GM12878 (cell line): ENCODE results near the gene CRTC1. TPM values are rescaled to one million over a fixed set of nuclear protein-coding genes. Genes with fewer than 3 reads are reported as not detected.

Experiments
- ATAC-seq: fragments of 200-7000 bp; cut with Tn5 transposase; 3 replicates; pipeline ENCODE4 v1.9.1; 2020; ENCODE audit warnings: mild to moderate bottlenecking, moderate library complexity
- BruUV-seq: library from RNA; stranded (reverse); fragments of 400-500 nt; replicated peaks from 2 replicates; lab custom pipeline; 2021; lab: Mats Ljungman, UMichigan
- CTCF ChIA-PET: fragments of 300-600 bp; sonication (Branson Sonifier 250); formaldehyde crosslinking; extraction: SDS; loops from one replicate; lab custom pipeline; 2021; ENCODE audit warnings: inconsistent platforms; lab: Yijun Ruan, JAX
- POLR2A ChIA-PET: fragments of 350-600 bp; formaldehyde crosslinking; extraction: SDS; loops from one replicate; lab custom pipeline; 2021; ENCODE audit warnings: inconsistent platforms; lab: Charles Lee
- RAD21 ChIA-PET: fragments of 300-600 bp; sonication (Branson Sonifier 250); formaldehyde crosslinking; loops from one replicate; lab custom pipeline; 2023; ENCODE audit warnings: antibody characterized with exemption; ENCODE audit not compliant: unreplicated experiment; lab: Charles Lee
- SMC1A ChIA-PET: fragments of 300-600 bp; sonication (Branson Sonifier 250); formaldehyde crosslinking; loops from one replicate; lab custom pipeline; 2023; ENCODE audit not compliant: unreplicated experiment, uncharacterized antibody; lab: Charles Lee
- DNase-seq: peaks from one replicate; pipeline ENCODE4 v3.0.0-alpha.2; 2011; ENCODE audit warnings: low read depth, low spot score
- FAIRE-seq: peaks from 3 replicates; lab custom pipeline; 2011; peaks lifted over from hg19 to GRCh38; lab: Jason Lieb, UNC
- H2AFZ ChIP-seq: 2 replicates; pipeline ENCODE4 v1.6.0; 2011; ENCODE audit warnings: low read depth, low read length, control low read depth; ENCODE audit not compliant: control insufficient read depth
- H3K27ac ChIP-seq: 2 replicates; pipeline ENCODE4 v1.5.1; 2011; ENCODE audit warnings: control low read depth; ENCODE audit not compliant: control insufficient read depth, insufficient read depth
- H3K27me3 ChIP-seq, 2 experiments: replicated peaks in 1 of 2; 2 replicates each; pipeline versions ENCODE4 v1.6.0 to v1.6.1; 2011; ENCODE audit warnings: low read length in 1 of 2; ENCODE audit not compliant: control insufficient read depth in 2 of 2, insufficient read depth in 2 of 2
- H3K36me3 ChIP-seq, 2 experiments: 2 replicates each; pipeline ENCODE4 v1.5.1; 2011; ENCODE audit warnings: low read length in 1 of 2; ENCODE audit not compliant: control insufficient read depth in 2 of 2, insufficient read depth in 2 of 2
- H3K4me1 ChIP-seq: 2 replicates; pipeline ENCODE4 v1.6.1; 2011; ENCODE audit warnings: mild to moderate bottlenecking, low read length, moderate library complexity, mixed read lengths; ENCODE audit not compliant: control insufficient read depth, insufficient read depth
- H3K4me2 ChIP-seq: 2 replicates; pipeline ENCODE4 v1.6.0; 2011; ENCODE audit warnings: control low read depth; ENCODE audit not compliant: control insufficient read depth, insufficient read depth
- H3K4me3 ChIP-seq: fragments of 200-600 bp; sonication (generic); 2 replicates; pipeline ENCODE4 v1.5.1; 2016
- H3K79me2 ChIP-seq: 2 replicates; pipeline ENCODE4 v1.6.0; 2011; ENCODE audit warnings: low read length; ENCODE audit not compliant: control insufficient read depth, insufficient read depth
- H3K9ac ChIP-seq: 2 replicates; pipeline ENCODE4 v1.8.0; 2011; ENCODE audit warnings: low read length, control low read depth, mixed read lengths; ENCODE audit not compliant: control insufficient read depth, insufficient read depth
- H3K9me3 ChIP-seq: replicated peaks from 3 replicates; pipeline ENCODE4 v1.5.1; 2011; ENCODE audit warnings: mild to moderate bottlenecking, low read length; ENCODE audit not compliant: control insufficient read depth, insufficient read depth
- H4K20me1 ChIP-seq: 2 replicates; pipeline ENCODE4 v1.6.0; 2011; ENCODE audit not compliant: control insufficient read depth, insufficient read depth
- ASH2L ChIP-seq: fragments of 300-600, 200-600 bp; sonication (generic); IDR thresholded peaks from 2 replicates; pipeline ENCODE4 v1.6.1; 2017; ENCODE audit warnings: low read depth, mild to moderate bottlenecking, borderline replicate concordance
- BHLHE40 ChIP-seq, 2 experiments: fragments of 450-650 bp in 1 of 2; IDR thresholded peaks; 2 replicates each; pipeline ENCODE4 v1.6.1; 2011 to 2017; ENCODE audit warnings: low read depth in 2 of 2, borderline replicate concordance in 1 of 2, improper control_type of control experiment in 1 of 2, low read length in 1 of 2, mild to moderate bottlenecking in 1 of 2
- NBN ChIP-seq: fragments of 450-650 bp; IDR thresholded peaks from 2 replicates; pipeline ENCODE4 v1.6.1; 2016
- RBBP5 ChIP-seq: fragments of 200-600 bp; sonication (generic); conservative IDR thresholded peaks from 2 replicates; pipeline ENCODE4 v1.6.1; 2016
- RUNX3 ChIP-seq: IDR thresholded peaks from 2 replicates; pipeline ENCODE4 v1.6.1; 2012; ENCODE audit warnings: low read length, inconsistent platforms
- SKIL ChIP-seq: fragments of 450-650 bp; IDR thresholded peaks from 2 replicates; pipeline ENCODE4 v1.6.1; 2017; ENCODE audit warnings: mild to moderate bottlenecking, low read depth, inconsistent platforms; ENCODE audit not compliant: poor library complexity, severe bottlenecking
- SMAD5 ChIP-seq: IDR thresholded peaks from 2 replicates; pipeline ENCODE4 v1.6.1; 2016; ENCODE audit warnings: antibody characterized with exemption, low read depth
- TCF7 ChIP-seq: IDR thresholded peaks from 2 replicates; pipeline ENCODE4 v1.6.1; 2014; ENCODE audit warnings: antibody characterized with exemption, borderline replicate concordance
- ZNF207 ChIP-seq: fragments of 450-650 bp; IDR thresholded peaks from 2 replicates; pipeline ENCODE4 v1.6.1; 2014; ENCODE audit warnings: antibody characterized with exemption, mild to moderate bottlenecking, borderline replicate concordance
- WGBS: methylation state at CpG from one replicate; pipeline ENCODE4 v1.1.6; 2016; ENCODE audit warnings: low lambda C conversion rate; ENCODE audit not compliant: insufficient replicate concordance, insufficient coverage; ENCODE audit errors: missing lambda C conversion rate; 5-methylcytosine and 5-hydroxymethylcytosine counted together
- in situ Hi-C: fragments of 300-500 bp; cut with MboI; formaldehyde crosslinking; loops from 9 replicates; pipeline ENCODE4 v1.14.3; 2018; ENCODE audit warnings: mixed read lengths
- intact Hi-C: fragments of 100-400 bp; cut with micrococcal nuclease; formaldehyde crosslinking; loops from one replicate; pipeline ENCODE4 v1.14.2; 2022; ENCODE audit not compliant: unreplicated experiment
- polyA plus RNA-seq, 11 experiments: library from polyadenylated mRNA; depleted of rRNA in 4 of 11; unstranded in 6 of 11; stranded (reverse) in 5 of 11; fragments of >200 nt; fragmentation: Nextera tagmentation in 4 of 11; fragmentation: Illumina TruSeq in 1 of 11; extraction: Ambion mirVana in 4 of 11; extraction: Trizol in 1 of 11; gene quantifications; 1 replicate in 1 of 11; 2 replicates in 10 of 11; pipeline versions ENCODE4 v1.2.1 to v1.2.3, GENCODE V29; 2011 to 2016; ENCODE audit warnings: inconsistent platforms in 2 of 11, missing spikeins in 2 of 11, low read depth in 1 of 11
- total RNA-seq, 4 experiments: library from RNA; depleted of rRNA in 3 of 4; stranded (reverse); fragments of >200 nt in 3 of 4; fragmentation: Illumina TruSeq in 1 of 4; extraction: Trizol in 1 of 4; gene quantifications; 2 replicates each; pipeline versions ENCODE4 v1.2.1 to v1.2.3, GENCODE V29; 2013 to 2021

Gene CRTC1
- total and polyA plus RNA-seq, 10 of the 15 experiments (the other 5 are each of a cell fraction or from before 2014, with no cell fraction given), result 0.02 to 4.6 (median 1.1) TPM; not detected in 1

DNA sequence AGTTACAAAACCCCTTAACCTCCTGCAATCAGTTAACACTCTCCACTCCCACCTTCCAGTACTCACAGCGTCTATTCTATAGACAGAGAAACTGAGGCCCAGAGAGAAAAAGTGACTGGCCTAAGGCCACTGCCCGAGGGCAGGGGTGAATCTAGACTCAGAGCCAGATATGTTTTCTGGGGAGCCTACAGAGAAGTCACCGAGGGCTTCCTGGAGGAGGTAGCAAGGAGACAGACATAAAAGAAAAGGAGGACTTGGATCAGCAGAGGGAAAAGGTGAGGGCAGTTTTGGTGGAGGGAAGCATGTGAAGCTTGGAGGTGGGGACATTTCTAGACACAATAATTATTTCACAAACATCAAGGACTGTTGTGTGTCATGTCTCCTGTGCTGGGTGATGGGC, 109.2 kb downstream of the CRTC1 start:
- Histone ChIP-seq H2AFZ (no peak overlapping the region), H3K36me3 (no peaks in the 10 kb centered on the region), H3K79me2 (no peaks in the 10 kb centered on the region), H3K9me3 (no peaks in the 10 kb centered on the region; the same call in 2 of the 3 replicates), H3K9ac (no peak overlapping the region), H3K4me3 (no peak overlapping the region), H3K27me3 (peaks cover 16 to 22% of the 10 kb centered on the region in 2 experiments), H4K20me1 (no peaks in the 10 kb centered on the region), H3K27ac (no peak overlapping the region), H3K4me2 (no peak overlapping the region), H3K4me1 (peaks cover 3% of the 10 kb centered on the region; the same call in 1 of the 2 replicates)
- ATAC-seq (no peak), FAIRE-seq (no peak), DNase-seq (no peak)
- ChIA-PET CTCF (interaction anchor here (1.2 kb wide), 1 partner anchor 55 kb away, joined by 7 read pairs; no protein-coding TSS in a partner anchor), POLR2A (interaction anchor here (0.6 kb wide), 1 partner anchor 241 kb away, joined by 5 read pairs; no protein-coding TSS in a partner anchor), SMC1A (interaction anchor here (1.3 kb wide), 1 partner anchor 54 kb away, joined by 3 read pairs; no protein-coding TSS in a partner anchor), RAD21 (no interaction called here)
- no TSS peak for BruUV-seq
- no peak for TF ChIP-seq NBN
- TF ChIP-seq TCF7, result no peak
- no peak for TF ChIP-seq RBBP5
- no peak for TF ChIP-seq BHLHE40 (IDR thresholded peaks at IDR 0.05; ENCODE audit: borderline replicate concordance in 1 of 2, low read depth in 2 of 2, low read length in 1 of 2)
- no peak for TF ChIP-seq RUNX3
- TF ChIP-seq SKIL, result no peak
- TF ChIP-seq ASH2L, result no peak
- TF ChIP-seq ZNF207, result no peak
- no peak for TF ChIP-seq SMAD5
- intact Hi-C loops (no loop called here), in situ Hi-C loops (no loop called here)
- 44% methylated on average over 3 of the region's 3 CpGs for WGBS
